GM20000 (cell line): ENCODE measurements around the gene SOAT2.

ENCODE experiments used
- DNase-seq: peaks from one replicate; pipeline ENCODE4 v3.0.0; 2012; ENCODE audit warnings: low spot score
- CTCF ChIP-seq: IDR thresholded peaks from 2 replicates; pipeline ENCODE4 v1.5.1; 2012; ENCODE audit warnings: mild to moderate bottlenecking, control low read depth; ENCODE audit errors: extremely low read depth, missing control alignments

Gene SOAT2

DNA sequence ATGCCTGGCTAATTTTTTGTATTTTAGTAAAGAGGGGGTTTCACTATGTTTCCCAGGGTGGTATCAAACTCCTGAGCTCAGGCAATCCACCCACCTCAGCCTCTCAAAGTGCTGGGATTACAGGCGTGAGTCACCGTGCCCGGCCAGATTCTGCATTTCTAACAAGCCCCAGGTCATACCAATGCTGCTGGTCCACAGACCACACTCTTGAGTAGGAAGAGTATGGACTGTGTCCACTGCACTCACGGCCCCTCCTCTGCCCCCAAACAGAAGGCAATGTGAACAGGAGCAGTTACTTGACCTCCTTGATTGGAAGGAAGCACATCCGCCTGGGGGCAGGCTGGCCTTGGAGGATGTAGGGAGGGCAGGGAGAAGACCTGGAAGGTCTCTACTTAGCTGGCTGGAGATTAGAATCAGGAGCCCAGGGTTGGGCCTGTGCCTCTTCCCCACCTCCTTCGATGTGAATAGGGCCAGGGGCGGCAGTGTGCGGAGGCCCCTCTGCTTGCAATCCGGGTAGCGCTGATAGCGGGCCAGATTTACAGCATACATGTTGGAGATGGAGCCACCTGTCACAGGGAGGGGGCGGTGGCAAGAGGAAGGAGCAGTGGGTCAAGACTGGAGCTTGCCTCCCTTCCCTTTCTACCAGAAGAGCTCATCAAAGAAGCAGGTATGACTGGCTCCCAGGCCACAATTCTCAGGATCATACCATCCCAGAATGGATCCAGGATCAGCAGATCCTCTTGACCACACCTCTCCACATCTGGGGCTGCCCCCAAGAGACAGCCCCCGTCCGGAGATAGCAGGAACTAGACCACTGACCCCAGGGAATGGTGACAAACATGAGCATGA is 67.8 kb downstream of the SOAT2 start:
- no peak for TF ChIP-seq CTCF
- DNase-seq: no peak

DNA sequence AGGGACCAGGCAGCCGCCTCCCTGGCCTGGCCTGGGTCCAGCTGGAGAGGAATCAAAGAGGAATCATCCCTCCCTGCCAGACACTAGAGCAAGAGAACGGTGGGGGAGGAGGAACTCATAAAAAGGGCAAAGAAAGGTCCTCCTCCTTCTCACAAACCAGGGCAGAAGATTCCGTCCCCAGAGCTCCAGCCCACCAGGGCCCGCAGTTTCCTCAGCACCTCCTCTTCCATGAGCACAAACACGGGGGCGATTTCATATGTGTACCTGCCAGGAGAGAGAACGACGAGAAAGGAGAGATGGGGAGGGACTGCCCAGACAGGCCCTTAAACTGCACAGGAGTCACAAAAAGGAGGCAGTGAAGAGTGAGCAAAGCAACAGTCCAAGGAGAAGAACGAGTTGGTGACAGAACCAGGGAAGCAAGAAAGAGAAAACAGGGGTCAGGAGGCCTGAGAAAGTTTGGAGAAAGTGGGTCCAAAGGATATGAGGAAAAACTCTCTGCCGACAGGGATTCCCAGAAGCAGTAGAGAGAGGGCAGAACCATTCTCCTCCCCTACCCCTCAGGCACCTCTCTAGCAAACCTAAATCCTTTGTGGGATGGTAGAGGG is 68.5 kb downstream of the SOAT2 start:
- TF ChIP-seq CTCF: no peak
- DNase-seq: no peak

- no peak for DNase-seq
Measured at GRCh38 chr12:53172352-53172751, 69.1 kb downstream of the SOAT2 start.

GRCh38 chr12:53173085-53173715 is 69.9 kb downstream of the SOAT2 start:
- no peak for TF ChIP-seq CTCF
- DNase-seq: no peak

More at GRCh38 chr12:53172352-53172751, 69.1 kb downstream of the SOAT2 start:
- no peak for TF ChIP-seq CTCF
